Right renal cortex interstitium (tissue), 3 donors: ENCODE data around the gene ILK. TPM values are rescaled to one million over a fixed set of nuclear protein-coding genes. Genes with fewer than 3 reads are reported as not detected.

Experiments used
- DNase-seq, 3 donors: peaks; one replicate each; pipeline ENCODE4 v3.0.0-alpha.2; 2013; ENCODE audit warnings: low read depth in 3 of 3, low spot score in 2 of 3
- polyA plus RNA-seq, 3 donors: library from polyadenylated mRNA; unstranded; fragments of 120-200 nt; gene quantifications; one replicate each; pipeline ENCODE4 v1.2.1, GENCODE V29; 2013; ENCODE audit not compliant: insufficient read length in 3 of 3

Gene ILK
- polyA plus RNA-seq, 3 donors, result 144 to 167 (median 159) TPM

DNA sequence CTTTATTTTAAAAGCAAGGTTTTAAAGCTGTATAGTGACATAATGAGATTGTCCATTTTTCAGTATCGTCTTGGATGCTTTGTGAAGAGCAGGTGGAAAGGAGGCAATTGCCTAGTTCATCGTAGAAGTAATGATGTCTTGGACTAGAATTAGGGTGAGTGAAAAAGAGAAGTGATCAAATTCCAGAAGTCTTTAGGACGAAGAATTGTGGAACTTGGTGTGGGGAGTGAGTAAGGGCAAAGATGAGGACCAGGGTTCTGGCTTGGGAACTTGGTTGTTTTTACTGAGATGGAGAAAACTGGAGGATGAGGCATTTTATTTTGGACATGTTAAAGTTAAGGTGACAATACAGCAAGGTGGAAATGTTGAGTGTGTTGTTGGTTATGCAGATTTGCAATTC is 1.2 kb downstream of the ILK start:
- no peak for DNase-seq

DNA sequence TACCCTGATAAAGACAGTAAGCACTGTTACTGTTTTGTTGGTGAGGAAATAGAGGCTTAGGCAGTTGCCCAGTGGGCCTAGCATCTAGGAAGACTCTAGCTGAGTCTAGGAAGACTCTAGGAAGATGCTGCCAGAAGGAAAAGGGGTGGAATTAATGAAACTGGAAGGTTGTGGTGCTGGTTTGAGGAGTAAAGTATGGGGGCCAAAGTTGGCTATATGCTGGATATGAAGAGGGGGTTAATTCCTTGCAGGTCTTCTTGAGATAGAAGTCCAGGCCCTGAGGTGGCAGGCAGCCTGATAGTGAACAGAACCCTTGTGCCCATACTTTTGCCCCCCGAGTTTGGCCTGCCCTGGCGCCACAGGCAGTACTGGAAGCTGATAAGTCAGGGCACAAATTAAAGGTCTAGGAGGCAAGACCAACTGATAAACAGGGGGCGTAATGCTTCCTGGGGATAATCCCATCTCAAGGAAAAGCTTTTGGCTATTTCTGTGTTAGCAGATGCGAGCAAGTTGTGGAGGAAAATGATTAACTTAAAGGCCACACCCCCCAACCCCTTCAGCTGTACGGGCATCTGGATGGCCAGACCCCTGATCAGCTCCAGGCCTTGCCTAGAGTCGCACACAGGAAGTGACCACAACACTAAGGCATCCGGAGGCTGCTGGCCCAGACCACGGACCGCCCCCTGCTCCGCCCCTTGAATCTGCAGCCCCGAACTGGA is 3.1 kb downstream of the ILK start:
- peak; percentile 82 to 91 (median 88) for DNase-seq

DNA sequence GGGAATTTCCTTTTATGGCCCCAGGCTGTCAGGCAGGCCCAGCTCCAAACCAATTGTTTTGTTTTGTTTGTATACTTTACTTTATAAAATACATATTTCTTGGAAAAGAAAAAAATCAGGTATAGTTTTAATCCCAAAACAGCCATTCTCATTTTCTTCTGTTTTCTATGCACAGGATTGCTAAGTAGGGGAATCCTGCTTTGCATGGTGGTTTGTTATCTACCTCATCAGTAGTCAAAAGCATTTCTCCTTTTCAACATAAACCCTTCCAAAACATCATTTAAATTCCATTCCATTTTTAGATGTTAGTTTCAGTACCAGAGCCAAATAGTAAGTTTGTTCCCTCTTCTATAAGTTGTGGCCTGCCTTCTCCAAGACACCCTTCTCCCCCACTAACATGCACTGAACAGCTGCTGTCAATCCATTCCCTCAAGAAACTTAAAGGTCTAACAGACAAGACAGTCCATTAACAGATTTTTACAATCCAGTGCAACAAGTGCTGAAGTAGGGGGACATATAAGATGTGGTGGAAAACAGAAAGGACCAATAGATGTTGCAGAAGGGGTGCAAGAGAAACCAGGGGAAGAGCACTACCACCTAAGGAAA is 3.7 kb downstream of the ILK start:
- no peak for DNase-seq

DNA sequence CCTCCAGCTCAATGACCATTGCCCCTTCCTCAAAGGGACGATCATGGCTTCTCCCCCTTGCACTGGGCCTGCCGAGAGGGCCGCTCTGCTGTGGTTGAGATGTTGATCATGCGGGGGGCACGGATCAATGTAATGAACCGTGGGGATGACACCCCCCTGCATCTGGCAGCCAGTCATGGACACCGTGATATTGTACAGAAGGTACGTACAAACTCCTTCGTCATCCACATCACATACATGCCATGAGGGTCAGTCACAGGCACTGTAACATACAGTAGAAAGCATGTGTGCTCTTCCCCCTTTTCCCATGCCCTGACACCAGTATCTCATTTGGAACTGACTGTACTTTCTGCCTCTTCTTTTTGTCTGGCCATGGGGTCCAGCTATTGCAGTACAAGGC is 4.4 kb downstream of the ILK start:
- DNase-seq, result no peak

DNA sequence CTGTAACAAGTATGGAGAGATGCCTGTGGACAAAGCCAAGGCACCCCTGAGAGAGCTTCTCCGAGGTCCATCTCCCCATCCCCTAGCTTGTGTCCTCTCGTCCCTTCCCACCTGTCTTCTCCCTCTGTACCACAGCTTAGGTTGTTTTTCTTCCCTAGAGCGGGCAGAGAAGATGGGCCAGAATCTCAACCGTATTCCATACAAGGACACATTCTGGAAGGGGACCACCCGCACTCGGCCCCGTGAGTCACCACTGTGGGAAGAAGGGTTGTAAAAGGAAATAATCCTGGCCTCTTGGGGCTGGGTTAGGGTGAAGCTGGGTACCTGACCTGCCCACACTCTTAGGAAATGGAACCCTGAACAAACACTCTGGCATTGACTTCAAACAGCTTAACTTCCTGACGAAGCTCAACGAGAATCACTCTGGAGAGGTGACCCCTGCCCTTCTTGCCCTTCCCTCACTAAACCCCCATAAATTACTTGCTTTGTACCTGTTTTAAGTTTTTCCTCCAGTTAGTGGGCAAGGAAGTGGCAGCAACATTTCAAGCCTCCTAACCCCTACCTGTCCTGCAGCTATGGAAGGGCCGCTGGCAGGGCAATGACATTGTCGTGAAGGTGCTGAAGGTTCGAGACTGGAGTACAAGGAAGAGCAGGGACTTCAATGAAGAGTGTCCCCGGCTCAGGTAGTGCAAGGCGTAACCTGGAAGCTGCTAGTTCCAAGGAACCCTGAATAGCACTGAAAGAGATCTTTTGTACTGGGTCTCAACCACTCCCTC is 5.3 kb downstream of the ILK start:
- no peak for DNase-seq

DNA sequence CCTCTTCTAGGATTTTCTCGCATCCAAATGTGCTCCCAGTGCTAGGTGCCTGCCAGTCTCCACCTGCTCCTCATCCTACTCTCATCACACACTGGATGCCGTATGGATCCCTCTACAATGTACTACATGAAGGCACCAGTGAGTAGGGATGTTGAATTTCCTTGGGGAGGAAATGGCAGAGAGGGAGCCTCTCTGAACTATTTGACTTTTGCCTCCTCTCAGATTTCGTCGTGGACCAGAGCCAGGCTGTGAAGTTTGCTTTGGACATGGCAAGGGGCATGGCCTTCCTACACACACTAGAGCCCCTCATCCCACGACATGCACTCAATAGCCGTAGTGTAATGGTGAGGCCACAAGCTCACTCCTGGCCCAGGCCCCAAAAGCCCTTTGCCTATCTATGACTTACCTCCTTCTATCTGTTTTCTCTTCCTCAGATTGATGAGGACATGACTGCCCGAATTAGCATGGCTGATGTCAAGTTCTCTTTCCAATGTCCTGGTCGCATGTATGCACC is 6.0 kb downstream of the ILK start:
- no peak for DNase-seq

DNA sequence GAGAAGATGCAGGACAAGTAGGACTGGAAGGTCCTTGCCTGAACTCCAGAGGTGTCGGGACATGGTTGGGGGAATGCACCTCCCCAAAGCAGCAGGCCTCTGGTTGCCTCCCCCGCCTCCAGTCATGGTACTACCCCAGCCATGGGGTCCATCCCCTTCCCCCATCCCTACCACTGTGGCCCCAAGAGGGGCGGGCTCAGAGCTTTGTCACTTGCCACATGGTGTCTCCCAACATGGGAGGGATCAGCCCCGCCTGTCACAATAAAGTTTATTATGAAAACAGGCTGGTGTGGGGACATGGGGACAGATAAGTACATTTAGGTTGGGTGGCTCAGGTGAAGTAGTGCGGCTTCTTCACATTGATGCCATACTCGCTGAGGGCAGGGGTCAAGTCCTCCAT is 7.0 kb downstream of the ILK start:
- no peak for DNase-seq

DNA sequence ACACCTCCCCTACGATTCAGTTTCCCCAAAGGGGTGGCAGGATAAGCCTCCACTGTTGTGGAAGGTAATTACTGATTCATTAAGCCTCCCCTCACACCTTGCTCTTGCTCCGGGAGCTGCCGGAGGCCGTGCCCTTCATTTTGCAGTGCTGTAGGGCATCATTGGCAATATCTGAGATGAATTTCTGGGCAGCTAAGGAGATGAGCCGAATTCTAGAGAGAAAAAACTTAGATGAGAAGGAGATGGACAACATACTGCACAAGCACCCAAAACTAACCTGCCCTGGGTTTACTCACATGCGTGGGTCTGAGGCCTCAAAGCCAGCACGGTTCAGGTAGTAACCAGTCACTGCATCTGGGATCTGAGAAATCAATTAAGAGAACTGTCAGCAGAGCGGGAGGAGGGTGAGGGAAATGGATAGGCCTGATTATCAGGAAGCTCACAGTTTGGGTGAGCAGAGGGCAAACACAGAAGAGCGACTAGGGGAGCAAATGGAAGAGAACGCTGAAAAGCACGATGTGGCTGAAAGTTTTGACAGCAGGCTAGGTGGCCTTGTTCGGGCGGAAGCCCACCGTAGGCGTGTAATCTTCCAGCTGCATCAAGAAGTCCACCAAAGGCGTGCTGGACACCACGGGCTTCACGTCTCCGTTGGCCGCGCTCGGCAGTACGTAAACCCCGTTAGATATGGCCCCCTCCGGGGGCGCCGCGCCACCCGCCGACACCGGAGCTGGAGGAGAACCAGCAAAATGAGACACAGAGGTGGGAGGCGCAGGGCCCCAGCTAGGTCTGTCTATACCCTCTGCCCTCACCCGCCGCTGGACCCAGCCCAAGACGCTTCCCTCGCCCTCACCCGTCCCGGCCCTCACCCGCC is 7.8 kb downstream of the ILK start:
- DNase-seq, result no peak

DNA sequence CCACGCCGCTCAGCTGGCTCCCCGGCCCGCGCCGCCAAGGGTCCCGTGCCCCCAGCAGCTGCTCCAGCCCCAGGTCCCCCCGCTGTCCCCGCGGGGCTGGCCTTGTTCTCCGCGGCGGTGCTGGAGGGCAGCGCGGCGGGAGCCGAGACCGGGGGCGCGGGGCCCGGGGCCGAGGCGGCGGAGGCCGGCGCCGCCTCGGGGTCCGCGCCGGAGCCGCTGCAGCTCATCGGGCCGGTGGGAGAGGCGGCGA is 8.3 kb downstream of the ILK start:
- DNase-seq, result no peak

DNA sequence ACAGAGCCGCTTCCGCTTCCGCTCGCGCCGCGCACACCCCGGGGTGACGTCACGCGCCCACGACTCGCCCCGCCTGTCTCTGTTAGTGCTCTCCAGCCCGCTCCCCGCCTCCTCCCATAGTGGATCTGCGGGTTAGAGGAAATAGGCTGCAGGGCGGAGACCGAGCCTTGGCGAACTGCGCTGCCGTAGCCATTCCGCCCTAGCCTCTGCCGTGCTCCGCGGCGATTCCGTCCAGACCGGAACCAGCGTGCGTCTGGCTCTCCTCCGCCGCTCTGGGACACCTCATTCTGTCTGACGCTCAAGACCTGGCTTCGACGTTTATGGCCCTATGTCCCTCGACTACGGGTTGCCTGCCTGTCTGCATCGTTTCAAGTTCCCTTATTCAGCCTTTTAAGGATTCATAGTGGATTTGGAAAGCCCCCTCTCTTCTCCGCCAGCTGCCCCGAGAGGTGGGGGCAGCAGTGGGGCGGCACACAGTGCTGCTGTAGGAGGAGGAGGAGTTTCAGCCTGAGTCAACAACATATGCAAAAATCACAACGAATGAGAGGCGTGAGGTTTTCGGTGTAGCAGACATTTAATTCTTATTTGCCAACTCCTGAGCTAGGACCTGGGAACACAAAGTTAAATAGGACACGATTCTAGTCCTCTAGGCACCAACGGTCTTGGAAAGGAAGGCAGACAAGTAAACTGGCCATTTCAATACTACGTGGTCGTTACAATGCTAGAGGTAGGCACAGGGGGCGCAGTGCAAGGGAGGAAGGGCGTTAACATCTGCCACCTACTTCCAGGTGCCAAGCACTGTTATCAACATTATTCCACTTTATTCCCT is 8.9 kb downstream of the ILK start, which contains the start of gene TAF10:
TAF10 (minus strand) TSS at position 4 of the 829 bp plus-strand sequence. CDS start 27 bp downstream, outside the sequence.
- peak in 2 of 3 donors; percentile 89 to 90 for DNase-seq

DNA sequence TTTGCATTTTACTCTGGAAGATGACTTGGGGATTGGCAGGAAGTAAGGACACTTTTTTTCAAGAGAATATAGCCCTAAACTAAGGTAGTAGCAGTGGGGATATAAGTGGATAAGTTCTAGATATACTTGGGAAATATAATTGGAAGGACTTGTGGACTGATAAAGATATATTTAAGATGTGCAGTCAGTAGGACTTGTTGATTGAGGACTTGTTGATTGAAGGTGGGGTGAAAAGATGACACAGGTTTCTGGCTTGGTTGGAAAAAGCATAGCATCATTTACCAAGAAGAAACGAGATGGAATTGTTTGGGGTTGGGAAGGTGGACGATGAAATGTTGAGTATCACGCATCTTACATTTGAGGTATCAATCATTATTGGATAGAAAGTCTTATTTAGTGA is 9.9 kb downstream of the ILK start:
- no peak for DNase-seq

DNA sequence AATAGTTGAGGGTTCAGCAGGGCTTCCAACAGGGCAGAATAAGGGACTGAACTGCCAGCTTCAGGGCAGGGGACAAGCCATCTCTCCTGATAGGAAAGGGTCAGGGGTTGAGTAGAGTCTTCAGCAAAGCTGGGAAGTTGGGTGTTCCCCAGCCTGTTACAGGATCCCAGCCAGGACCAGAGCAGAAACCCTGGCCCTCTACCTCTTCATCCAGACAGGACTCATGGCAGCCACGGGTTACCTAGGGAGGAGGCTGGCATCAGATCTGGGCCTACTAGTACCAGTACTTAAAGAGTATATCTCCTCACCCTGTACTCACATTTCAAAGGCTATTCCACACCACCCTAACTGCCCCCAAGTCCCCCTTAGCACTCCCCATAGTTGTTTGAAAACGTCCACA is 10.9 kb downstream of the ILK start:
- DNase-seq, result no peak

DNA sequence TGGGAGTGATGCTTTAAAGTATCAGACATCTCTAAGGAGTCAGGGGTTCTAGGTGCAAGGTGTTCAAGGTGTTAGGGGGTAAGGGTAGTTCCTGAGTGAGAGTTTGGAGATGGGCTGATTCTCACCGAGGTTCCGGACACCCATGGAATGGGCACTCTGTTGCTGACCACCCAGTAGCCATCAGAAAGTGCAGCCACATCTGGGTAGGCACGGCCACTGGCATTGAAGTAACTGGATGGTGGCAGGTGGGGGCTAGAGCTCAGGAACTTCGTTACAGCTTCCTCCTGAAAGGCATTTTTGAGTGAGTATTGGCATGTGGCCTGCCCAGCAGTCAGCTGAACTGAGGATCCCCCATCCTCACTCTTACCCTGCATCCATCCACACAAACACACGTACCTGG is 11.5 kb downstream of the ILK start:
- no peak for DNase-seq

DNA sequence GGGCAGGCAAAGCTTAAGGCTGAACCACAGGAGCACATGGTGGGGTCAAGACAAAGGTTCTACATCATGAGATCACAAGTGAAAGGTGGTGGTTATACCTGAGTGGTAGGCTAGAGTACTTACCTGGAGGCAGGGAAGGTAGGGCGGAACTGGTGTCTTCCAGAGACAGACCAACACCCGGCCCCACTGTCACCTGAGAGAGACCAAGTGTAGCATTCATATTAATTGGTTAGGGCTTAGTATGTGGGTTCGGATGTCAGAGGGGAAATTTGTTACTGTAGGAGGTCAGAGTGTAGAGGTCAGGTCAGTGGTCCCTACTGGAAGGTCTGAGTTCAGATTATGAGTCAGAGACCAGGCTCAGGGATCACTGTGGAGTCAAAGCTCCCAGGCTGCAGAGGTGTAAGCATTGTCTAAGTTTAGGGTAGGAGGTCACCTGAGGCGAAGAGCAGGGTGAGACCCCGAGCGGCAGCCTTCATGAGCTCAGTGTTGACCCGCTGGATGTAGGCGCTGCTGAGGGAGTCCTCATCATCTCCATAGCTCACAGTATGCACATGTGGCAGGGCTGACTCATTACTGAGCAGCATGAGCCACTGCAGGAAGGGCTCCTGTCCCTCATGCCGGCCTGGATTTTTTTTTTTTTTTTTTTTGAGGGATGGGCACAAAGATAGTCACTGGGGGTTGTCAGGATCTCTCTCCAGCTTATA is 12.5 kb downstream of the ILK start:
- DNase-seq, result no peak

DNA sequence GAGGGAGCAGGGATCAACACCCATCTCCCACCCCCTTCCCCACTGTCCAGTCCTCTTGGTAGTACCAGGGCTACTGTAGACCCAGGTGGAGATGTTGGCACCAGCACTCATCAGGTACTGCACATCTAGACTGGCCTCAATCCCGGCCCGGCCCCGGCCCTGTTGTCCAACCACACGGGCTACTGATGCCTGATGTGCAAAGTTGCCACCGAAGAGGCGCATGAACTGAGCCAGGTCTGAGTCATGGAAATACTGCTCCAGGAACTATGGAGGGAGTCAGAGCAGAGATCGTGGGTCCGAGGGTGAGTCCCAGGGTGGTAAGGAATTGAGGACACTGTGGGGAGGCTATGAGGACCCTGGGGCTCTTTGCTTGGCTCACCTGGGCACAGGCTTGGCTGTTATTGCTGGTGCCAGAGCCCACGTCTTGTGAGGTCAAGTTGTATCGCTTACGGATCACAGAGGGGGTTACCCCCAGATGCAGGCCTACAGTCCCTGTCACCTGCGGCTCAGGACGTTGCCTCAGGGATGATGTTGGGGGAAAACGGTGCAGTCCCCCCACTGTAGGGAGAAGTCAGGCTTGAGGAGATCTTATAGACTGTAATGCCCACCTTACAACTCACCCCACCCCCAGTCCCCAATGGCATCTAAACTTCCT is 13.1 kb downstream of the ILK start:
- DNase-seq, result no peak

DNA sequence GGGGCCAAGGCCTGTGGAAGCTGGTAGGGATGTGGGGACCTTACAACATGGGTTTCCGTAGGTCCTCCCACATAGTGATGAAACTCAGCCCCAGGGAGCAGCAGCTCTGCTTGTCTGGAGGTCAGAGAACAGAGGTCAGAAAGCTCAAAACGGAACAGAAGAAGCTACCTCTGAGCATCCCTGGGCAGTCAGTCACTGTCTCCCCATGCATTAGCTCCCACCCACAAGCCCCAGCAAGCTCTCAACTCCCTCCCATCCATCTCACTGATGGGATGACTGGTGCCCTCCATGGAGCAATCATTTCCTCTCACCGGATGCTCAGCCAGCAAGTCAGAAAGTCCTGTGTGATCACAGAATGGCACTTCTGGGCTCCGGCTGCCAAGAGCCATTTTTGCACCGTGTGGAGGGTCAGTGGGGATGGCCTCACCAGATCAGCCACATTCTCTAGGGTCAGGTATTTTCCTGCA is 13.8 kb downstream of the ILK start:
- no peak for DNase-seq

DNA sequence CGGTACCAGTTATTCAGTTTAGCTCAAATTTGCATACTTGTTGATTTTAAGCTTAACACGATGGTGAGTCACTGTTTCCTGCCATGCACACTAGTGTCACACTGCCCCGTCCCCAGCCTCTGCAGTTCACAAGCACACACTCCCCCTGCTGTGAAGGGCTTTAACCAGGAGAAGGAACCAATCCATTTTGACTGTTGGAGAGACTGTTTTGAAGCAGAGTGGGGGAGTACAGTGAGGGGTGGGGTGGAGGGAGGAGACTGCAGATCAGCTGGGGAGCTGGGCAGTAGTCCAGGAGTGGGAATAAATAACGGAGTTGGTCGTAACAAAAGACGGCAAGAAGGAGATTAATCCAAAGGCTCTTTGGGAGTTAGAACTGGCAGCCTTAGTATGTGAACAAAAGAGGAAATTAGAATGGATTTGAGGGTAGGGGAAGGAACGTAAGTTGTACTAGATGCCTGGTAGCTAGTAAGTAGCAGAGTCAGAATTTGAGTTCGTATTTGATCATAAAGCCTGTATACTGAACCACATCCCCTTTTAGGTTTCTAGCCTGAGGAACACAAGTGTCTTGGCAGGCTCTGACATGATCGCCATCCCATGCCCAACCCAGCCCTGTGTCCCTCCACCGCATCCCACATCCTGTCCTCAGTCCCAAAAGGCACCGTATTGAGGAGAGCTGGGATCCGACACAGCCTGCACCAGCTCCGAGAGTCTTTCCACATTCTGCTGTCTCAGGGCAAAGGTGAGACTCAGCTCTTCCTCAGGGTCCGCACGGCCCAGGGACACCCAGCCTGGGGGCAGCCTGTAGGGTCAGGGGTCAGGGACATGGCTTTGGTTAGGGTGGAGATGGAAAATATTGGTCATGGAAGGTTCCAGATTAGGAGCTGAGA is 14.8 kb downstream of the ILK start:
- peak in 1 of 3 donors; percentile 59 for DNase-seq
